ENCODE results near the gene ZNF454. TPM values are rescaled to one million over a fixed set of nuclear protein-coding genes. Genes with fewer than 3 reads are reported as not detected.

Gene ZNF454
- polyA plus RNA-seq, 1 donor from 2014 or later: 0.61 TPM

Other genes starting within 250 kb of the ZNF454 start
- 32.7 and 36.2 TPM in 2 replicates for gene ZNF354A, start 210.5 kb upstream of the ZNF454 start, polyA plus RNA-seq
- gene ZNF354B, start 81.2 kb upstream of the ZNF454 start, polyA plus RNA-seq: 30.0 and 35.1 TPM in 2 replicates
- 7.6 and 14.5 TPM in 2 replicates for gene ZFP2, start 45.3 kb upstream of the ZNF454 start, polyA plus RNA-seq
- not detected in 2 replicates for gene GRM6, start 54.1 kb downstream of the ZNF454 start, polyA plus RNA-seq
- gene ZNF879, start 82.6 kb downstream of the ZNF454 start, polyA plus RNA-seq: 18.7 and 21.0 TPM in 2 replicates
- gene ZNF354C, start 119.2 kb downstream of the ZNF454 start, polyA plus RNA-seq: 4.4 and 6.1 TPM in 2 replicates